Measurements from ENCODE around the gene PAXX.

Gene PAXX

DNA sequence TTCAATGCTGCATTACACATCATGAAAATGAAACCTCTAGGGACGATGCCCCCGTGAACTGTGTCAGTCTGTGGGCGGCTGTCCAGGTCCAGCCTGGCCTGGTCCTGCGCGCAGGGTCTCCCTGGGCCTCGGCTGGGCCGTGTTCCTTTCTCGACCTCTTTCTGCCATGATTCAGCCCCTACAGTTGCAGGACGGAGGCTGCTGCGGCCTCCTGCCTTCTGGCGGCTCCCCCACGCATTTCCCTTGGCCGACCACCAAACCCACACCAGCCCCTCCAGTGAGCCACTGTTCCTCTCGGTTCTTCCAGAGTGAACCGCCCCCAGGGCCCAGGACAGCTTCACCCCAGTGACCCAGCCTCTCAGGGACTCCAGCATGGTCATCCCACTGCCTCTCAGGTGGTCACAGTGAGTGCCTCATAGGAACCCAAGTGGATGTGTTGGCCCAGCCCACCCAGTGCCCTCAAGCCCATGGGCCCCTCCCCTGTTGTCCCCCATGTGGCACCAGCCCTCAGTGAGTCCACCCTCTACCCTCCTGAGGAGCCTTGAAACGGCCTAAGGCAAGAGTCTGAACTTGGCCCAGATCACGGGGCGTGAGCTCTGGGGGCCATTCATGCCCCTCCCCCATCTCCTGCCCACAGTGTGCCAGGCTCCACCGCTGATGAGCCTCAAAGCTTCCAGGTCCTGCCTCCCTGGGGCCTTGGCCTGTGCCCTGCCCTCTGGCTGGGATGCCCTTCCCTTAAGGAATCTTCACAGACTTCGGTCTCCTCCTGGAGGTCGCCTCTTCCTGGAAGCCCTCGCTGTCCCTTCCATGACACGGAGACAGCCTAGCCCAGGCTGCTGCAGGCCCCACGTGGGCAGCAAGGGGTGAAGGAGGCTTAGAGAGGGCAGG, 14.1 kb downstream of the PAXX start:
- DNase-seq = no peak

DNA sequence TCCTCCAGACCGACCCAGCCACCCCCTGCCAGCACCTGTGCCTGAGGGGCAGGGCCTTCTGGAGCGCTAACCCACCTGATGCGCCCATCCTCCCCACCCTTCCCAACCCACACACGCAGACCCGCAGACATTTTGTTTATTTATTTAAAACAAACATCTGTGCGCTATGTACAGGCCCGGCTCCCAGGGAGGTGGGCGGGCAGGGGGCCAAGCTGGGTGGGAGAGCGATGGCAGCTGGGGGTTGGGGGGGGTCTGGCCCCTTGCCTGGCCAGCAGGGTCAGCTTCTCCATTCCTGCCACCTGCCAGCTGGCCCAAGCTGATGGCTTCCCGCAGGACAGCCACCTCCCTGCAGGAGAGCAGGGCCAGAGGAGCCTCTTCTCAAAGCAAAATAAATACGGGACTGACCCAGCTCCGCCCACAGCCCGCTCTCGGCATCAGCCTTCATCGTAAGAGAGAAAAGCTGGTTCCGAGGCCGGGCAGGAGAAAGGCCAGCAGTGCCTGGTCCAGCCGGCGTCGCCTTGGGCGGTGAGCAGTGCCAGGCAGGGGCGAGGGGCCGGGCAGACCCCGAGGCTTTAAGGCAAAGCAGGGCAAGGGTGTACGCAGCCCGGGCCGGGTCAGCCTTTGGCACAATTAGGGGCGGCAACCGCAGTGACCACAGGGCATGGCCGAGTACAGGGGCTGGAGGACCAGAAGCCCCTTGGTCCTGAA, 15.0 kb downstream of the PAXX start:
- no peak for DNase-seq

DNA sequence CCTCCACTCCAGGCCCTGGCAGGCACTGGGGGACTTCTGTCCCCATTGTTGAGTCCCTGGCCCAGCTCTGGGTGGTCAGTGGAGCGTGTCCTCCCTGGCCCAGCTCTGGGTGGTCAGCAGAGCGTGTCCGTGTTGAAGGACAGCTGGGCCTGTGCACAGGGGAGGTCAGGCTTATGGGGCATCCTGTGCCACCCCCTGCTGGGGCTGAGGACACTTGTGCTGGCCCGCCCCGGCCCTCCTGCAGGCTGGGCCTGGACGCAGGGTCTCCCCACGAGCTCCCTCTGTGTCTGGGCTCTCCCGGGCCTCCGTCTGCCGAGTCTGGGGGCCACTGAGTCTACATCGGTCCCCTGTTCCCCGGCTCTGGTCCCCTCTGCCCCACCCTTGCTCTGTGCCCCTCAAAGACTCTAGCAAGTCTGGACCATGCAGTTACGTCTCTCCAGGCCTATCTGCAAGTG, 15.6 kb downstream of the PAXX start:
- no peak for DNase-seq

DNA sequence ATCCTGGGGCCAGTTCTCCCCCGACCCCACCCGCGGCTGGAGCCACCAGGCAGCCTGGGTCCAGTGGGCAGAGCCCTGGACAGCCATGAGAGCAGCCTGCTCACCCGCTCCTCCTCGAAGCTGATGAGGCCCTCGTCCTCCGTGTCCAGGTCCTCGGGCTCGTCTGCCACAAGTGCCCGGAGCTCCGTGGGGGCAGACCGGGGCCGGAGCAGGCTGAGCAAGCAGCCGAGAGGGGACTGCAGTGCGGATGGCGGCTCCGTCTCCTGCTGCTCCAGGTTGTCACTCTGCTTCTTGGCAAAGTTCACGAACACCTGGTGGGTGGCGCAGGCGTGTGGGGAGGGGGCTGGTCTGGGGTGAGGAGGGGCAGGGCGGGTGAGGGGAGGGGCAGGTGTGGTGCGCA, 16.1 kb downstream of the PAXX start:
- DNase-seq = no peak

DNA sequence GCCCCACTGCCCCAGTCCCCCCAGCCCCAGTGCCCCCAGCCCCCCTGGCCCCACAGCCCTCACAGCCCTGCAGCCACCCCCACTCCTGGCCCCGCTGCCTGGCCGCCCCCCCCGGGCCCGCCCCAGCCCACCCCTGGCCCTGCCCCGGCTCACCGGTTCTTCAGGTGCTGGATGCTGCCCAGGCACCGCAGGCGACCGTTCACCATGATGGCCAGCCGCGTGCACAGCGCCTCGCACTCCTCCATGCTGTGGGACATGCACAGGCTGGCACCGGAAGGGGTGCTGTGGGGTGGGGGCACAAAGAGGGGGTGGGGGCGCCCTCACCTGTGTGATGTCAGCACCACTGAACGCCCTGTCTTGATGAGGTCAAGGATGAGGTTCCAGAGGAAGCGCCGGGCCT, 17.0 kb downstream of the PAXX start:
- DNase-seq = no peak

DNA sequence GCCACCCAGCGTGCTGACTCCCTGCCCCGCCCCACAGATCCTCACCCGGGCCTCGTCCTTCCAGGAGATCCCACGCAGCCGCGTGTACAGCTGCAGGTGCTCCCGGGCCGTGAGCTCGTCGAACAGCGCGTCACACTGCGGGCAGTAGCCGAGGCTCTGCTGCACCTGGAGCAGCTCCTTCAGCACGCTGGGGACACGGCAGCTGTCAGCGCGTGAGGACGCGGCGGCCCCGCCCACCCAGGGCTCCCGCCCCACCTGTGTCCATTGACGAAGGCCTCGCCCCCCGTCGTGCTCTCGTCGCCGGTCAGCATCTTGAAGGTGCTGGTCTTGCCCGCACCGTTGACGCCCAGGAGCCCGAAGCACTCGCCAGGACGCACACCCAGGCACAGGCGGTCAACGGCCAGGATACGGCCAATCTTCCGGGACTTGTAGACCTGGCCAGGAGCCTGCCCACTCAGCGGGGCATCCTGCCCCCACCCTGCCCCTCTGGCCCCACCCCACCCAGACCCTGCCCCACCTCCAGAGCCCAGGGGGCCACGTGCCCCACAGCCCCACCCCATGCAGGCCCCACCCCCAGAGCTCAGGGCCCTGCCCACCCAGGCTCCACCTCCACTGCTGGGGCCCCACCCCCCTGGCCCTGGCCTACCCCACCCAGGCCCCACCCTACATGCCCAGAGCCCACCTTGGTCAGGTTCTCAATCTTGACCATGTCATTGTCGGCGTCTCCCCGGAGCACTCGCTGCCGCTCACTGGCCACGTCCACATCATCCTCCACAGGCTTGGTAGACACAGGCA, 17.9 kb downstream of the PAXX start:
- DNase-seq = no peak

DNA sequence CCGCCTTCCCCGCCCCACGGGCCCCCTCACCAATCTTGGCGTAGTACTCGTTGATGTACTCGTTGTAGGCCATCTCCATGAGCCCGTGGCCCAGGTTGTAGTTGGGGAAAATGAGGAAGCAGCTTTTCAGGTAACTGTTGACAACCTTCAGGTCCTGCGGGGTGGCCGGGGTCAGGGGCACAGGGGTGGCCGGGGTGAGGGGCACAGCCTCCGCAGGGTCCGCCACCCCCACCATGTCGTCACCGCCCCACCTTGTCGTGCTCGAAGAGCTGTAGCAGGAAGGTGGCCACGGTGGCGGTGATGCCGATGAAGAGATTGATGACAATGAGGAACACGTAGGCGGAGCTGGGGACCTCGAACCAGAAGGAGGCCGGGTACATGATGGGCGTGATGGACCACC, 18.9 kb downstream of the PAXX start:
- DNase-seq = no peak

DNA sequence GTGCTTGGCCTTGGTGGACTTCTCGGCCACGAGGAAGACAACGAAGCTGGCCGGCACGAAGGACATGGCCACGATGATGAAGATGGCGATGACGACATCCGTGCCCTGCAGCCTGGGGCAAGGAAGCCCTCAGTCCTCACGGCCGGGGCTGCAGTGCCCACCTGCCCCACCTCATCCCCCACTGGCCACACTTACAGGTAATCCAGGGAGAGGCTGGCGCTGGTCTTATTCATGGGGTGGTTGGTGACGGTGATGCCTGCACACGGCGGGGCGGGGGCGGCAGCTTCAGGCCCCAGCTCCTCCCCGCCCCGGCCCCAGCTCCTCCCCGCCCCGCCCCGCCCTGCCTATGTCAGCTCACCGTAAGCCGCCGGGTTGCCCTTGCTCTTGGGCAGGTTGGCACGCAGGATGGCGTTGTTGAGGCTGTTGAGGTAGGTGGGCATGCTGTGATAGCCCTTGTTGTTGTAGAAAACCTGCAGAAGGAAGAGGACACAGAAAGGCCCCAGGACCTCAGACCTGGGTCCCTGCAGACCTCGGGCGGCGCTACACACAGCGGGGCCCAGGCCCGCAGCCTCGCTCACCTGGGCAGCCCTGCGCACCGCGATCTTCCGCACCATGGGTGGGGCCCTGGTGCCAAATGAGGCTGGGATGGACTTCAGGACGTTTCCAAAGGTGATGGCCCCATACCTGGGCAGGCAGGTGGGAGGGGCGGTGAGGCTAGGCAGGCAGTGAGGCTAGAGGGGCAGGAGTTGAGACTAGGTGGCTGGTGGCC, 19.9 kb downstream of the PAXX start:
- no peak for DNase-seq

DNA sequence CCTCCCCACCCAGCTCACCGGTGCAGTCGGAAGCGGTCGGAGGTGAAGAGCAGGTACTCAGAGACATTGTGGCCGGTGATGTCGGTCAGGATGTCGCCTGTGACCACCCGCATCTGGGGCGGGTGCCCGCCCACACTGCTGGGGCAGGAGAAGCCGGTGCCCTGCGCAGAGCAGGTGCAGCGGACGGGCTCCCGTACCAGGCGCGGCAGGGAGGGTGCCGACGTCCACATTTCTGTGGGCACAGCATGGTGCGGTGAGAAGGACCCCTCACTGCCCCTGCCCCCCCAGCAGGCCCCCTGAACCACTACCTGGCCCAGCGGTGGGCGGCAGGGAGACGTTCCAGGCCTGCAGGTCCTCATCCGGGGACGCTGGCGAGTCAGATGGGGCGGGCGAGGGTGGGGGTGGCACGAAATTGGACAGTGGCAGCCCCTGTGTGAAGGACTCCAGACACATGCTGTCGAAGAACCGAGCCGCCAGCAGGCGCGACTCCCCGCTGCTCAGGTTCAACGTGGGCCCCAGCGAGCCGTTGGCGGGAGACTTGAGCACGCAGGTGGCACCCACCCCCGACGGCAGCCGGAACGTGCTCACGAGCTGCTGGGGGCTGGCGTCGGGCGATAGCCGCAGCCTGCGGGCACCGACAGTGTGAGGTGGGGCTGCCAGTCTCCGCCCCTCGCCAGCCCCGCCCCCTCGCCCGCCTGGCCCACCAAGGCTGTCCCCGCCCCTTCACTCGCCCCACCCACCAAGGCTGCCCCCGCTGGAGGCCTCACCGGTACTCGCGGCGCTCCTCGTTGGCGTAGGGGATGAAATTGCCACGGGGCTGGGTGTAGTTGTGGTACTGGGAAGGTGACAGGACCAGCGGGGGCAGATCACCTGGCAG, 20.7 kb downstream of the PAXX start:
- DNase-seq = no peak

DNA sequence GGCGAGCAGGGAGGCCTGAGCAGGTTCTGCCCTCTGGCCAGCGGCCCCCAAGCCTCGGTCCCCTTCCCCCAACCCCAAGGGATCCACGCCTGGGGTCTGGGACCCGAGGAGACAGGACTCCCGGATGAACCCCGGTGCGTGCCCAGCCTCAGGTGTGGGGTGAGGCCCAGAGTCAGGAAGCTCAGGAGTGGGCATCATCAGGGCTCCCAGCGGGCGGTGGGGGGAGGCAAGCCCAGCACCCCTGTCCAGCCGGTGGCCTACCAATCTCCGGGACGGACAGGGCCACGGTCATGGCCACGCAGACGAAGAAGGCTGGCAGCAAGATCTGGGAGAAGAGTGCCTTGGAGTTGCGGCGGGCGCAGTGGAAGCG, 21.3 kb downstream of the PAXX start:
- no peak for DNase-seq

DNA sequence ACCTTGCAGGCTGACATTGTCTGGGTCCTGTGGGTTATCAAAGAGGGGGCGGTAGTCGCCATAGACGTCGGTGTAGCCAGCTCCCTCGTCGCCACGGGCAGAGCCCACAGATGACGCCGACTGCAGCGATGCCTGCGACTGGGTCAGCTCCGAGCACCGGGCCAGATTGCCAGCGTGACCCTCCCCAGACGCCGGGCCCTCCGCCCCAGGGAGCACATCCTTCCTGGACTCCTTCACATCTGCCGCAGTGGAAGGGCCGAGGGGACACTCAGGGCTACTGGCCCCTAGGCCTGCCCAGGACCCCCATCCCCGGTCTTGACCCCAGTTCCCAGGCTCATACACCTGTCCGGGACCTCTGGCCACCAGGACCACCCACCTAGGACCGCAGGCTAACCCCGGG, 21.9 kb downstream of the PAXX start:
- DNase-seq = no peak

DNA sequence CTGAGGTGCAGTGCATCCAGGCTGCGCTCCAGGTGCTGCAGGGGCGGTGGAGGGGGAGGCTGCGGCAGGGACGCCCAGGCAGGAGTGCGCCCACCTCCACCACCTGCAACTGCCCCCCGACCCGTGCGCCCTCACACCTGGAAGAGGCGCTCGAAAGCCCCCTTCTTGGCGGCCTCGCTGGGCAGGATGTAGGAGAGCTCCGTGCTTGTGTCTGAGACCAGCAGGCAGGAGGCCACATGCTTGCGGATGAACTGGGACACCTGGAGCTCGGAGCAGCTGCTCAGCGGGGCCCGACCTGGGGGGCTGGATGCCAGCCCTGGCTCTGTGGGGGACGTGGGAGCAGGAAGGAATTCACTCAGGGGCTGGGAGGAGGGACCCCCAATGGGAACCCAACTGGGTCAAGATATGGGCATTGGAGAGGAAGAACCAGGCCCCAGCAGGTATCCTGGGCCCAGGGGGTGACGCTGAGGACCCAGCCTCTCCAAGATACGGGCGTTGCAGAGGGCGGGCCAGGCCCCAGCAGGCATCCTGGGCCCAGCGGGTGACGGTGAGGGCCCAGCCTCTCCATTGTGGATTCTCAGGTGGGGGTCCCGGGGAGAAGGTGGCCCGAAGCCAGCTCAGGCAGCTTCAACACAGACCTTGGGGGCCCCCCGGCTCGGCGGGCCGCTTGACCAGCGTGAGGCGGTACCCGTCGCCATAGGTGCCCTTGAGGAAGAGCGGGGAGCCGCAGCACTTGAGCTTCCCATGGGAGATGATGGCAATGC, 22.7 kb downstream of the PAXX start:
- no peak for DNase-seq

DNA sequence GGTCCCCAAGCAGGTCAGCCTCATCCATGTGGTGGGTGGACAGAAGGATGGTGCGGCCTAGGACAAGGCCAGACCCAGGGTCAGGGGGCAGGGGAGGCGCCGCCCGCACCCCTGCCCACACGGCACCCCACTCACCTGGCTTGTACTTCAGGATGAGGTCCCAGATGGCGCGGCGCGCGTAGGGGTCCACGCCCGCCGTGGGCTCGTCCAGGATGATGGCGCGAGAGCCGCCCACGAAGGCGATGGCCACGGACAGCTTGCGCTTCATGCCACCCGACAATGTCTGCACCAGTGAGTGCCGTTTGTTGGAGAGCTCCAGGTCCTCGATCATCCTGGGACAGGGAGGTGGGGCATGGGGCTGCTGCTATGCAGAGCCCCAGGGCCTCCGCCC, 23.3 kb downstream of the PAXX start:
- DNase-seq = no peak

DNA sequence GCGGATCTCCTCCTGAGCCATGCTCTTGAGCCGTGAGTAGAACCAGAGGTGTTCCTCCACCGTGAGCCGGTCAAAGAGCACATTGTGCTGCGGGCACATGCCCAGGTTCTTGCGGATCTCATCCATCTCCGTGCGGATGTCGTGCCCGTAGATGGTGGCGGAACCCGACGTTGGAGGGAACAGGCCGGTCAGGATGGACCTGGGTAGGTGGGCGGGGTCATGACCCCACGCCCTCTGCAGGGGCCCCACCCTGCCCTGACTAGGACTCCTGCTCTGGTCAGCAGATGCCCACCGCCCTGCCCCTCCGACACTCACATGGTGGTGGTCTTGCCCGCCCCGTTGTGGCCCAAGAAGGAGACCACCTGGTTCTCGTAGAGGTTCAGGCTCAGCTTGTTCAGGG, 23.8 kb downstream of the PAXX start:
- no peak for DNase-seq

DNA sequence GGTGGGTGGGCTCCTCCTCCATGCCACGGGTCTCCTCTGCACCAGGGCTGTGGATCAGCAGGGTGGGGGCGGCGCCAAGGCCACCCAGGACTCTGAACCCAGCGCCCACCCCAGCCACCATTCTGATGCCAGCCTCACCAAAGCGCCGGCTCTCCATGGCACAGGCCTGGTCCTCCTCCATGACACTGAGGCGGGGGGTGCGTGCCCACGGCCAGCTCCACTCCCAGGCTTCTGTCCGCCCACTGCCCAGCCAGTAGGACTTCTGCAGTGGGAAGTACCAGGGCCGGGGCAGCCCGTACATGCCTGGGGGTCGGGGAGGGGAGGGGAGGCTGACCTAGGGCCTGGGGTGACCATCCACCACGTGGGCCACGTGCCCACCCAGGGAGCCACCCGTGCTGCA, 24.2 kb downstream of the PAXX start:
- DNase-seq = no peak

DNA sequence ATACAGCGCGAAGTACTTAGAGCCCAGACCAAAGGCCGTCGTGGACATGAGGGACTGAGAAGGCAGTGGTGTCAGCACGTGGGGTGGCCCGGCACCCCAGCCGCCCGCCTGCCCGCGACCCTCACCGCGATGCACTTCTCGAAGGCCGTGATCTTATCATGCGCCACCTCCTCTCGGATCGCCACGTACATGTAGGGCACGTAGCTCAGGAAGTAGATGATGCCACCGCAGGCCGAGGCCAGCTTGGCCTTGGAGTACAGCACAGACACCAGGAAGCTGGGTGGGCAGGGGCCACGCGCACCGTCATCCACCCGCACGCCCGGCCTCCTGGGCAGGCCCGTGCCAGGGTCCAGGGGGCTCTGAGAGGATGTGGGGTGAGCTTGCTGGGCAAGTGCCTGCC, 24.8 kb downstream of the PAXX start:
- no peak for DNase-seq

DNA sequence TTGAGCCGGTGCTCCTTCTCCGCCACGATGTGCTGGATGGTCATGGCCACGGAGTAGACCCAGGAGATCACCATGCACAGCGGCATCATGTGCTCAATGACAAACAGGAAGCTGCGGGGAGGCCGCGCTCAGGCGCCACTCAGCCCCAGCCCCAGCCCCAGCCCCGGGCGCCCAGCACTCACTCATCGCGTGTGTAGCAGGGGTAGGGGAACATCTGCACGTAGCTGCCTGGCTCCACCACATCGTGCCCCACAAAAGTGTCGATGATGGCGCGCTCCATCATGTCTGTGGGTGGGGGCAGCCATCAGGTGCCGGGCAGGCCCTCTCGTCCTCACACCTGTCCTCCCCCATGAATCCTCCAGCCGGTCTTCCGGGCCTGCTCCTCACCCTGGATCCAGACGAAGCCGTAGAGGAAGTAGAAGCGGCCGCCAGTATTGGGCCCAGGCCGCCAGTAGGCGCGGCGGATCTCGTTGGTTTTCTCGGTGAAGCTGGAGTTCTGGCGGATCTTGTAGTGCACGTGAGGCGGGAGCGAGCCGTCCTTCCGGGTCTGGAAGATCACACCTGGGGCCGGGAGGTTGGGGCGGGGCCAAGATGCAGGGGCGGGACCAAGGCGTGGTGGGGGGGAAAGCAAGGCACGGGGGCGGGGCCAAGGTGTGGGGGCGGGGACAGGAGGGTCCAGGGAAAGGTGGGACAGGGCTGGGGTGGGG, 25.7 kb downstream of the PAXX start:
- no peak for DNase-seq

DNA sequence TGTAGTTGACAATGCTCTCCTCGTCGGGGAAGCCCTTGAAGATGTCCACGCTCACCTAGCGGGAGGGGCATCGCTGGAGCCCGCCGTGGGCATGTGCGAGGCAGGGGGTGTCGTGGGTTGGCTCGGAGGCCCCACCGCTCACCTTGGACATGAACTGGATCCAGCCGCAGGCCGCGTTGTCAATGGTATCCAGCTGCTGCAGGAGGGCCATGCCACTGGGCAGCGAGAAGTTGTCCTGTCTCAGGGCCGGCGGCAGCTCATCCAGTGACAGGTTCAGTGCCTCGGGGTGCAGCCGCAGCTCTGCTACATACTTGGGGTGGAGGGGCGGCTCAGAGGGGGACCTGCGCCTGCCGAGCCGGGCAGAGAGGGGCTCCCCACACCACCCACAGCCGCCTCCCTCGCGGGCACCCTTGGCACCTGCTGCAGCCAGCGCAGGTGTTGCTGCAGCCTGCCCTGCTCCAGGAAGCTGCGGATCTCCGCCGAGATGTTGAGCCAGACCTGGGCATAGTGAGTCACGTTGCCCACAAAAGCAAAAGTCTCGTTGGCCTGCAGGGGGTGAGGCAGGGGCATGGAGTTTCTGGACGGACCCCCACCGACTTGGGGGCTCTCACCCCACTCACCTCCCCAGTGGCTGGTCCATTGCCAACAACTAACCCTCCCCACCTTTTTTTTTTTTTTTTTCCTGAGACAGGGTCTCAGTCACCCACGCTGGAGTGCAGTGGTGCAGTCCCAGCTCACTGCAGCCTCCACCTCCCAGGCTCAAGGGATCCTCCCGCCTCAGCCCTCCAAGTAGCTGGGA, 26.7 kb downstream of the PAXX start:
- no peak for DNase-seq

DNA sequence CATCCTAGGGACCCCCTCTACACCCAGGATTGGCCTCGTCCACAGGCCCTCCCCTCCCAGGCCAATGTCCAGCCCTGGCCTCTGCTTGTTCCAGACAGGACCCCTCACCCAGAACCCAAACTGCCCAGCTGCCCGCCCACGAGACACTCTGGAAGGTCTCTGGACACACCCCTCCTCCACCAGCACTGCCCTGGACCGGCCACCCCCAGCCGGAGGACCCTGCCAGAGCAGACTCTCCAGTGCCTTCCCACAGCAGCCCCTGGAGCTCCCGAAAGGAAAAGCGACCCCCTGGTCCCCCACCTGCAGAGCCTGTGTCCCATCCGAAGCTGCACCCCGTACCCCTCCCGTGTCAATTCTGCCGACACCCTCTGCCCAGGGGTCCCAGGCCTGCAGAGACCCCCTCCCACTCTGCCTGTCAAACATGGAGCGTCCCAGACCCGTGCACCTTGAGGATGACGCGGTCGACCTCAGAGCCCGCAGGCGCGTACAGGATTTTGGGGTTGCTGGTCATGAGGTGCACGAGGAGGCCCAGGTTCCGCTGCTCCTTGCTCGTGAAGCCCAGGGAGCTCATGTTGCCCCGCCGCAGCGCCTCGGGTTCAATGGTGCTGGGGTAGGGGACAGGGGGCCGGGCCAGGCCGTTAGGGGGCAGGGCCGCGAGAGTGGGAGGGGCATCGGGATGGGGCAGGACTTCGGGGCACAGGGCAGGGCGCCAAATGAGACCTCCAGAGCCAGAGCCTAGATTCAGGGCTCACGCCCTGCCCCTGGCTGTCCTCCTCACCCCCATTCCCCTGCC, 27.9 kb downstream of the PAXX start:
- DNase-seq = no peak
